Left ventricle myocardium inferior (tissue), 1 donor: ENCODE measurements around the gene NR1H4. TPM values are rescaled to one million over a fixed set of nuclear protein-coding genes. Genes with fewer than 3 reads are reported as not detected.
"Not testable (repeated sequence)": the region's sequence is repeated elsewhere in the genome, so short reads cannot be mapped to it uniquely, and the experiment has no call there.

Experiments used
- DNase-seq: peaks from one replicate; pipeline ENCODE4 v3.0.0-alpha.2; 2020
- H3K27ac ChIP-seq: fragments of 200-600 bp; replicated peaks from 2 replicates; pipeline ENCODE4 v1.8.0; 2021
- H3K27me3 ChIP-seq: fragments of 200-600 bp; 2 replicates; pipeline ENCODE4 v1.8.0; 2021; ENCODE audit warnings: low read depth
- H3K36me3 ChIP-seq: fragments of 200-600 bp; 2 replicates; pipeline ENCODE4 v1.8.0; 2021
- H3K4me1 ChIP-seq: fragments of 200-600 bp; 2 replicates; pipeline ENCODE4 v1.8.0; 2021
- H3K4me3 ChIP-seq: fragments of 200-600 bp; 2 replicates; pipeline ENCODE4 v1.8.0; 2021; ENCODE audit warnings: mild to moderate bottlenecking, moderate library complexity
- H3K9me3 ChIP-seq: fragments of 200-600 bp; replicated peaks from 2 replicates; pipeline ENCODE4 v1.8.0; 2021
- CTCF ChIP-seq: fragments of 200-600 bp; IDR thresholded peaks from 2 replicates; pipeline ENCODE4 v1.8.0; 2021; ENCODE audit warnings: antibody characterized with exemption, mild to moderate bottlenecking, borderline replicate concordance
- intact Hi-C: fragments of 100-400 bp; cut with micrococcal nuclease; formaldehyde crosslinking; loops from one replicate; pipeline ENCODE4 v1.11.0; 2022
- total RNA-seq: library from RNA; stranded (reverse); fragmentation: NEBNext Ultra II Directional; extraction: Animal tissue kit (Norgen Biotek cat#: 25700); gene quantifications from one replicate; pipeline ENCODE4 v1.2.1, GENCODE V29; 2021
- donor health status: DM: no; HTN: yes; CAD: no; lungs with severe emphysema.

Gene NR1H4
- total RNA-seq, 1 donor from 2014 or later = not detected

GRCh38 chr12:100497105-100497795 is 23.6 kb downstream of the NR1H4 start:
- H3K36me3 ChIP-seq = no peaks in the 10 kb centered on the region
- no peaks in the 10 kb centered on the region for H3K27me3 ChIP-seq
- peaks cover 5% of the 10 kb centered on the region for H3K9me3 ChIP-seq
- no peak for DNase-seq
- TF ChIP-seq CTCF = no peak
- H3K4me3 ChIP-seq = no peak overlapping the region
- H3K27ac ChIP-seq = no peak overlapping the region
- no peaks in the 10 kb centered on the region for H3K4me1 ChIP-seq
- intact Hi-C loops = no loop called here

DNA sequence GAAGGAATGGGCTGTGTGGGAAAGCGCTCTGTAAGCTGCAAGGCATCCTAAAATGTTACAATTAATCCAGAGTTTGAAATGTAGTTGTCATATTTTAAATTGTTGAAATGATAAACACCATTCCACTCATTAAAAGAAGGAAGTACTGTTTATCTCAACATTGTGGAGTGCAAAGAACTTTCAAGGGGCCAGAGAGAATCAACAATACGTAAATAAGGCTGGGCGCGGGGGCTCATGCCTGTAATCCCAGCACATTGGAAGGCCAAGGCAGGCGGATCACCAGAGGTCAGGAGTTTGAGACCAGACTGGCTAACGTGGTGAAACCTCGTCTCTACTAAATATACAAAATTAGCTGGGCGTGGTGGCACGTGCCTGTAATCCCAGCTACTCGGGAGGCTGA is 24.5 kb downstream of the NR1H4 start:
- TF ChIP-seq CTCF = no peak
- Histone ChIP-seq H3K36me3 (no peaks in the 10 kb centered on the region), H3K4me1 (no peaks in the 10 kb centered on the region), H3K9me3 (peaks cover 14% of the 10 kb centered on the region), H3K27ac (no peak overlapping the region), H3K27me3 (no peaks in the 10 kb centered on the region), H3K4me3 (no peak overlapping the region)
- no peak for DNase-seq
- intact Hi-C loops = no loop called here

DNA sequence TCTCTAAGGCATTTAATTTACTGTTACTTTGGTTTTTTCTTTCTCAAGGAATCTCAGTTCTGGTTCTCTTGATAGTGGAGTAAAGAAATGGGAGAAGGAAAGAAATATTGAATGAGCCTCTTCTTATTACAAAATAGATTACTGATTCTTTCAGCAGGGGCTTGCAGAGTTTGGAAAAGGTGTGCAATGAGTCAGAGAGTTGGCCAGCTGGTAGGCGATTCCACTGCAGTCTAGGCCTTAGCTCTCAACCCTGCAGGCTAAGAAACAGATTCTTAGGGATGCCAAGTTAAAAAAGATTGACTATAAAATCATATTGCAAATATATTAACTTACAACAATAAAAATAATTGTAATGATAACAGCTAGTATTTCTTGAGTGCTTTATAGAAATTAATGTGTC is 25.8 kb downstream of the NR1H4 start:
- H3K27me3 ChIP-seq = no peaks in the 10 kb centered on the region
- no peaks in the 10 kb centered on the region for H3K4me1 ChIP-seq
- no peak for TF ChIP-seq CTCF
- no peak overlapping the region for H3K4me3 ChIP-seq
- H3K27ac ChIP-seq = no peak overlapping the region
- peaks cover 14% of the 10 kb centered on the region for H3K9me3 ChIP-seq
- intact Hi-C loops = no loop called here
- no peak for DNase-seq
- H3K36me3 ChIP-seq = no peaks in the 10 kb centered on the region

GRCh38 chr12:100502718-100503117 is 29.1 kb downstream of the NR1H4 start:
- H3K27me3 ChIP-seq, DNase-seq, intact Hi-C loops, H3K27ac ChIP-seq, H3K4me3 ChIP-seq, H3K4me1 ChIP-seq, H3K36me3 ChIP-seq: not testable (repeated sequence)
- H3K9me3 ChIP-seq = peaks cover 14% of the 10 kb centered on the region

GRCh38 chr12:100503228-100503628 is 29.6 kb downstream of the NR1H4 start:
- H3K27me3 ChIP-seq = no peaks in the 10 kb centered on the region
- H3K36me3 ChIP-seq = no peaks in the 10 kb centered on the region
- no peaks in the 10 kb centered on the region for H3K4me1 ChIP-seq
- intact Hi-C loops = no loop called here
- peaks cover 14% of the 10 kb centered on the region for H3K9me3 ChIP-seq
- no peak overlapping the region for H3K4me3 ChIP-seq
- no peak for DNase-seq
- no peak overlapping the region for H3K27ac ChIP-seq
- no peak for TF ChIP-seq CTCF

DNA sequence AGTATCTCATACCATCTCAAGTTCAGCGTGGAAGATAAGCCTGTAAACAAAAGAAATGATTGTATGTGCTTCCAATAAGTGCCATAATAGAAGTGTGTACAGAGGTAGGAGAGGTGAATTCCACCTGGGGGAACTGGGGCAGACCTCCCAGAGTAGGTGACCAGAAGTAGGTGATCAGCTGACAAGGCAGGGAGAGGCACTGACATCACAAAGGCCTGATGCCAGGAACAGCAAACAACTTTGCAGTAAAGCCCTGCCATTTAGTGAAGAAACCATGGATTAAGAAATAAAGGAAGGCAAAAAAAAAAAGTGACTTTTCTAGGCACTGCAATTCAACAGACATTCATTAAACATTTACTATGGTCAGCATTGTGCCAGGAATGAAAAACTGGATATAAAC is 31.1 kb downstream of the NR1H4 start:
- Histone ChIP-seq H3K27me3 (no peaks in the 10 kb centered on the region), H3K4me1 (no peaks in the 10 kb centered on the region), H3K9me3 (peaks cover 14% of the 10 kb centered on the region), H3K27ac (no peak overlapping the region), H3K36me3 (no peaks in the 10 kb centered on the region), H3K4me3 (no peak overlapping the region)
- no peak for TF ChIP-seq CTCF
- intact Hi-C loops = no loop called here
- no peak for DNase-seq
